Sciatic nerve (tissue), 2 donors: ENCODE data around the gene STAC2. TPM values are rescaled to one million over a fixed set of nuclear protein-coding genes. Genes with fewer than 3 reads are reported as not detected.

Experiments used
- ATAC-seq: fragments of 200-7000 bp; cut with Tn5 transposase; one replicate; pipeline ENCODE4 v1.9.1; 2020; ENCODE audit warnings: mild to moderate bottlenecking, moderate library complexity
- DNase-seq: peaks from one replicate; pipeline ENCODE4 v3.0.0-alpha.2; 2020; ENCODE audit warnings: low spot score
- intact Hi-C: fragments of 100-400 bp; cut with DNase I; formaldehyde crosslinking; loops from one replicate; pipeline ENCODE4 v1.14.2; 2022
- total RNA-seq: library from RNA; stranded (reverse); fragmentation: NEBNext Ultra II Directional; extraction: Animal tissue kit (Norgen Biotek cat#: 25700); gene quantifications from one replicate; pipeline ENCODE4 v1.2.1, GENCODE V29; 2021
- donor health status: DM: no; HTN: no; CAD: no.
- donor health status: DM: no; HTN: no; CAD: no.

The STAC2 gene
- total RNA-seq, 1 donor from 2014 or later = 0.49 TPM

DNA sequence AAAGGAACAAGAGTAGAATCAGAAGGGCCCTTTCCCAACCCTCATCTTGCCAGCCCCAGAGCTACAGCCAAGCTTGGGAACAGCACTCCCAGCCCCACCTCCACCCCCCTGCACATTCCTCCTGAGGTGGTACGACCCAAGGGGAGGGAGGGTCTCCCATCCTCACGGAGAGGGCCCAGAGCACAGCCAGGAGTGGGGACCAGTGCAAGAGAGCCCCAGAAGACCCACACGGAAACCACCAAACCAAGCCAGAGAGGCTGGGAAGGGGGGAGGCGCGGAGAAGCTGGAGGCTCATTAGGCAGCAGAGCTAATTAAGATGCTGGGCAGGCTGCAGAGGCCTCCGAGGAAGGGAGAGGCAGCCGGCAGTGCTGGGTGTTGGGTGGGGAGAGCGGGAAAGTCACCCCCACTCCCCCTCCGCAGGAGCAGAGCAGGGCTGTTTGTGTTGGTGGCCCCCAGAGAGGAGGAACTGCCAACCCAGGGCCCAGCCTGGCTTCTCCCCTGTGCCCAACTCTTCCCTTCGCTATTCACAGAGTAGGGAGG is 30.7 kb downstream of the STAC2 start:
- intact Hi-C loops = no loop called here
- DNase-seq = no peak
- no peak for ATAC-seq

DNA sequence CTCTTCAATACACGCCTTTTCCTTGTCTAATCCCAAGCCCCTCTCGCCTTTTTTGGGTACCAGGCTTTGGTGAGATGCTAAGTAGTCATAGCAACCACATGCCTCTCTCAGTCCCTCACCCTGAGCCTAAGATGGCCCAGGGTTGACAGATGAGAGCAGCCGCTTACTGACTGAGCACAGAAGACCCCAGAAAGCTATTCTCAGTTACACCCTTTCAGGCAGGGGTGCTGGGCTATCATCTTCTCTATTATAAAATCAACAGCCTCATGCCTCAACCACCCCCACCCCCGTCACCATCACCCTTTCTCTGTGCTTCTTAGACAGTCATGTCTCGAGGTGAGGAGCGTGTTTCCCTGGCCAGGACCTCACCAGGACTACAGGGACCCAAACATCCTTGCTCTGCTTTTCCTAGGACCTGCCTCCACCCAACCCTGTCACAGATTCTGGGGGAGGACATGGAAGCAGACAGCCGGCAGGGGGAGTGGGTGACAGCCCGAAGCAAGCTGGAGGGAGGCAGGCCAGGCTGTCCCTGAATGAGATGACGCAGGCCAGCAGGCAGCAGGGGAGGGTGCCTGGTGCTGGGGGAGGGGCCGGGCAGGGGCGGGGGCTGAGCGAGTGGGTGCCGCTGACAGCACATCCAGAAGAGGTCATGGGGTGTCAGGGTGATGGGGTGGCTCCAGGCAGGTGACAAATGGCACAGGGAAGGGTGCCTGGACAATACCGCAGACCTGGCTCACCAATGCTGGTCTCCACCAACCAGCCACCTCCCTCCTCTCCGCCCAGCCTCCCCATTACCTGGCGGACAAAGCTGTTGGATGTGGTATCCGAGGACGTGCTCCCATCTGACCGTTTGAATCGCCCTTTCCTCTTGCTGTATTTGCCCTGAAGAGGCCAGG is 31.4 kb downstream of the STAC2 start:
- ATAC-seq (peak; percentile 31), DNase-seq (no peak)
- intact Hi-C loops = no loop called here

GRCh38 chr17:39193346-39193745 is 32.4 kb downstream of the STAC2 start:
- DNase-seq = no peak
- intact Hi-C loops = no loop called here
- no peak for ATAC-seq

DNA sequence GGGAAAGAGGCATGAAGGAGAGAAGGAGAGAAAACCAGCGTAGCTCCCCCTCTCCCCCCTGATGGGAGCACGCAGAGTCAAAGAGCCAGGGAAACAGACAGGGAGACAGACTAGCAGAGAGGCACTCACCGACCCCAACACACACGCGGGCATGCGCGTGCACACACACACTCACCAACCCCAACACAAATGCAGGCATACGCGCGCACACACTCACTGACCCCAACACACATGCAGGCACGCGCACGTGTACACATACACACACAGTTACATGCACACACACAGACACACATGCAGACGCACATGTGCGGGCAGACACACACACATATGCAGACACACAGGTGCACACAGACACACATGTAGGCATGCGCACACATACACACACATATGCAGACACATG is 32.8 kb downstream of the STAC2 start:
- intact Hi-C loops = no loop called here
- no peak for DNase-seq
- no peak for ATAC-seq

DNA sequence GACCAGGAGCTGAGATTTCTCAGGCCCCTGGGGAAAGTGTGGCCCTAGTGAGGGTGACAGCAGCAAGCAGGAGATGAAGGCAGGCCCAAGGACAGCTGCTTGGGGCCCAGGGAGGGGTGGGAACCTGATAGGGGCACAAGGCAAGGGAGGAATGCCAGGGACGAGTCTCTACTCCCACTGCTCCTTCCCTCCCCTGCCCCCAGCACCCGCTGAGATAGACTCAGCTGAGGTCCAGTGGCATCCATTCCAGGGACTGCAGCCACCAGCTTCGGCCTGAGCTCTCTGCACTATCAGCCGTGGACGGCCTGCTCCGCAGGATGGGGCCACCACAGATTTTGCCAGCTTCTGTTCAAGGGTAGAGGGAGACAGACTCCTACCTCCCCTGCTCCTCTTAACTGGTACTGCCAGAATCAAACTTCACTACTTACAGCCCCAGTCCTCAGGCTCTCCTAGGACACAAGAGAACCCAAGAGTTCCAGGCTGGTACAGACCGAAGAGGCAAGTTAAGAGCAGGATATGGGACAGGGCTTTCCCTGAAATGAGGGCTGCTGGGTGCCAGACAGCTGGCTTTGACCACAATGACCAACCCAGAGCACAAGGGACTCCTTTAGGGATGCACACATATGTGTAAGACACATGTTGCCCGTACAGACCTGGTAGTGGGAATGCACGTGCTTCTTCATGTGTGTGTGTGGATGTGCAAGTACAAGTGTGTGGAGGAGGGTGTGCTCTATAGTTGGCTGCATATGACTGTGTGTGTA is 33.8 kb downstream of the STAC2 start:
- DNase-seq (no peak), ATAC-seq (no peak)
- intact Hi-C loops = no loop called here

GRCh38 chr17:39187152-39187830 is 38.5 kb downstream of the STAC2 start:
- ATAC-seq = no peak
- intact Hi-C loops = no loop called here
- no peak for DNase-seq

DNA sequence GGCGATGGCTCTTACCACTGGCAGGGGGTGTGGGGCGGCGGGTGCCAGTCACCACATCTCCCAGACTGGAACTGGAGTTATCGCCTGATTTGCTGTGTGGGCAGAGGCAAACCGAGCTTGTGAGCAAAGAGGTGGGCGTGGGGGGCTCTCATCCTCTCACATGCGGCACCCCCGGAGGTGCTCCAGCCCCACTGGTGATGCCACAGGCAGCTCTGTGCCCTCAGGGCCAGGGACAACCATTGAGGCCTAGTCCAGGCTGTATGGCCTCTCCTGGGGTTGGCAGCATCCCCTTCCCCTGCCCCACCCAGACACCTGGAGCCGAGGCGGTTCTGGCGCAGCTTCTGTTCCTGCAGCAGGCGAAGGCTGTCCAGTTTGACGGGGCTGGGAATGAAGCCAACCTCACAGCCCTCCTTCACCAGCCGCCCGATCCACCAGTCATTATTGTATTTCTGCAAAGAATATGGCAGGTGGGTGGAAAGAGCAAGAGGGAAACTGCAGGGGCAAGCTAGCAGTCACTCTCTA is 39.2 kb downstream of the STAC2 start:
- intact Hi-C loops = no loop called here
- ATAC-seq (no peak), DNase-seq (no peak)

DNA sequence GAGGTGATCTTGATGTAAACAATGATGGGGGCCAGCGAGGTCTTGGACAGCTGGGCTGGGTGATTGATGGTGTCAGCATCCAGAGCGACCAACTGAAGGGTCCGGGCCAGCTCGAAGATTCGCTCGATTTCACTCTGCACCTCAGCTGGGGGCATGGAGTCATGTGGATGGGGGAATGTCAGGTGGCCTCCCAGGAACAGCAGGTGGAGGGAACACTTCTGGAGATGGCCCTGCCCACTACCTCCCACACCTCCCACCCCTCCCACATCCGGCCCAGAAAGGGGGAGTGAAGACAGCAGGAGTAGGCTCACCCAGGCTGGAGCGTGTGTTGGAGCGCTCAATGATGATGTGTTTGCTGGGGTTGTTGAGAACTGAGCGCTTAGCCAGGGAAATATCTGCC is 42.0 kb downstream of the STAC2 start:
- DNase-seq (no peak), ATAC-seq (no peak)
- intact Hi-C loops = no loop called here

GRCh38 chr17:39183045-39183444 is 42.7 kb downstream of the STAC2 start:
- ATAC-seq (no peak), DNase-seq (no peak)
- intact Hi-C loops = no loop called here

DNA sequence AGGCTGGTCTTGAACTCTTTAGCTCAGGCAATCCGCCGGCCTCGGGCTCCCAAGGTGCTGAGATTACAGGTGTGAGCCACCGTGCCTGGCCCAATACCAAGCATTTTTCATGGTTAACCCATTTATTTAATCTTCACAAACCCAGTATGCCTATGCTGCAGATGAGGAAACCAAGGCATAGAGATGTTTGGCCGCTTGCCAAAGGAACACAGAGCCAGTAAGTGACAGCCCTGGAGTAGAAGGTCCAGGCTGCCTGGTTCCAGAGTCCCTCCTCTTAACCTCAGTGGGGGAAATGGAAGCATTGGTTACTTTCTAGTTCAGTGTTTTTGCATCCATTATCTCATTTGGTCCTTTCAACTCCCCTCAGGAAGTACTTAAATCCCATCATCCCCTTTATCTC is 44.4 kb downstream of the STAC2 start:
- no peak for DNase-seq
- no peak for ATAC-seq
- intact Hi-C loops = no loop called here

DNA sequence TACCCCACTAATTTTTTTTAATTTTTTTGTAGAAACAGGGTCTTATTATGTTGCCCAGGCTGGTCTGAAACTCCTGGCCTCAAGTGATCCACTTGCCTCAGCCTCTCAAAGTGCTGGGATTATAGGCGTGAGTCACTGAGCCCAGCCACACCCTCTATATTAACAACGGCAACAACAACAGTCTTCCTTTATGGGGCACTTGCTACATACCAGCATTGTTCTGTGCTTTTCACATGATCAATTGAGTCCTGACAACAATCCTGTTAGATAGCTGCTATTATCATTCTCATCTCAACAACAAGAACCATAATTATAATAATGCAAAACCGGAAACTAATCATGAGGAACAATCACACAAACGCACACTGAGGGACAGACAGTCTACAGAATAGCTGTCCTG is 47.2 kb downstream of the STAC2 start:
- no peak for DNase-seq
- intact Hi-C loops = no loop called here
- ATAC-seq = no peak

- intact Hi-C loops = no loop called here
- DNase-seq (no peak), ATAC-seq (no peak)
Measured at GRCh38 chr17:39177256-39177655, 48.5 kb downstream of the STAC2 start.

DNA sequence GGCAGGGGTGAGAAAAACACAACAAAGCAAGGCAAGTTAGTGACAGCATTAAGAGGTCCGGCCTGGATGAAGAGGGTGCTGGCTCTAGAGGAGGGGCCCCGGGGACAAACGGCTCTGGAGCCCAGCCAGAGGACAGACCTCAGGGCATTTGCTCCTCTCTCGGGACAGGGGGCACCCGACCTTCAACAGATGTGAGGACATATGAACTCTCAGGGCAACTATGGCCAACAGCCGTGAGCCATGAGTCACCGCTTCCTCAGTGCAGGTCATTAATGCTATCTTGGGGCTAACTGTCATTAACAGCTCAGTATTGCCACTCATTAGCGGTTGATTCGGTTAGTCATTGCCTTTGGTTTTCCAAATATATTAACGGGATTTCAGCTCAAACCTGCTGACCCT is 50.1 kb downstream of the STAC2 start:
- ATAC-seq (no peak), DNase-seq (no peak)
- intact Hi-C loops = no loop called here

DNA sequence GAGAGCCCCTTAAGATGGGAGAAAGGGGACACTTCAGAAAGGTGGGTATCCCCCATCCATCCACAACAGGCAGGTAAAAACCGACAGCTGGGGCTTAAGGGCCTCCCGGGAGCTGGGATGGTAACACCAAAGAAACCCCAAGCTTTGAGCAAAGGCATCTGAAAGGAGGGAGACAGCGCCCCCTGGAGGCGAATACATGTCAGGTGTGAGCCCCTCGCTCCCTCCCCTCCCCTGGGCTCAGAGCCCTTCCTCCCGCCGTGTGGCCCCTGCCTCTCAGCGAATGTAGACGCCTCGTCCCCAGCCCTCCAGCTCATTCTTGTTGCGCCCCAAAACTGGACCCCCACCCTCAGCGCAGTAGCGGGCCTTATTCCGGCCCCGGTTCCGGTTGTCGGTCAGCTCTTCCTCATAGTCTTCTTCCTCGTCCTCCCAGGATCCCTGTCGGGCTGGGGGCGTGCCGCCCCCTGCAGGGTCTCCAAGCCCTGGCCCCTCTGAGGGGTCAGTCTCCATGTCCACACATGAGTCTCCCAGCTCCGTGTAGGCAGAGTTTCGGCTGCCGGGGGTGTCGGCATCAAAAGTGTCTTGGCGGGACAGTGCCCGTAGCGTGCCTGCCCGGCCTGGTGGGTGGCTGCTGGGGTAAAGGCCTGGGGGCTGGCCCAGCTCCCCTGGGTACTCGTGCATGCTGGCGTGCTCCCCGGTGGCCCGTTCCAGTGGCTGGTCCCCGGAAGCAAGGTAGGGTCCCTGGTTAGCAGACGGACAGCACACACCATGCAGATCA is 50.6 kb downstream of the STAC2 start:
- ATAC-seq (peak; percentile 91), DNase-seq (peak; percentile 89)
- intact Hi-C loops = no loop called here

GRCh38 chr17:39173526-39174274 is 52.0 kb downstream of the STAC2 start:
- DNase-seq (no peak), ATAC-seq (no peak)
- intact Hi-C loops = no loop called here

DNA sequence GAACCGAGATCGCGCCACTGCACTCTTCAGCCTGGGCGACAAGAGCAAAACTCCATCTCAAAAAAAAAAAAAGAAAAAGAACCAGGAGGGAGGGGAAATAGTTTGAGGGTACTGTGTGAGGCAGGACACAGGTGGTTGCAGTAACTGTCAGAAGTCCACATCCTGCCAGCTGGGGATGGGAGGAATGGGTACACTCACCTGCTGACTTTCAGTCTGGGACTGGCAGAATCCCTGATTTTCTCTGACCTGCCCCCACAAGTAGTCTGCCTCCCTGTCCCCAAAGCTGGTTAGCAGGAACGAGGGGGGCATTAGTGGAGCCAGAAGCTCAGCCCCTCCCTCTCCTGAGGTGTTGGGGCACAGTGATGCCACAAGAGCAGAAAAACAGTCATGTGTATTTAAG is 52.7 kb downstream of the STAC2 start:
- intact Hi-C loops = no loop called here
- ATAC-seq = no peak
- DNase-seq = no peak

DNA sequence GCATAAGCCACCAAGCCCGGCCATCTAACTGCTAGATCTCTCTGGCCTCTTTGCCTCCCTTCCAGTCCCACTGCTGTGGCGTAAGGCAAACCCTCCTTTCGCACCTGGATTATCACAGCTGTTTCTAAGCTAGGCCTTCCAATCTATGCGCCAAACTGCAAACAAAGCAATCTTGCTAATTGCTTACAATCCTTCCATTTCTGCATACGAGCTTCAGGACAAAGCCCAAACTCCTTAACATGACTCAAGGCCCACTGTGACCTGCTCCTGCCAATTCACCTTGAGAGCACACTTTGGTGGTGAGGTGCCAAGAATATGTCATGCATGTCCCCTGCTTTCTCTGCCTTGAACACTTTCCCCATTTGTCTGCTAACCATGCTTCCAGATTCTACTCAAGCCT is 53.8 kb downstream of the STAC2 start:
- ATAC-seq (no peak), DNase-seq (no peak)
- intact Hi-C loops = no loop called here

DNA sequence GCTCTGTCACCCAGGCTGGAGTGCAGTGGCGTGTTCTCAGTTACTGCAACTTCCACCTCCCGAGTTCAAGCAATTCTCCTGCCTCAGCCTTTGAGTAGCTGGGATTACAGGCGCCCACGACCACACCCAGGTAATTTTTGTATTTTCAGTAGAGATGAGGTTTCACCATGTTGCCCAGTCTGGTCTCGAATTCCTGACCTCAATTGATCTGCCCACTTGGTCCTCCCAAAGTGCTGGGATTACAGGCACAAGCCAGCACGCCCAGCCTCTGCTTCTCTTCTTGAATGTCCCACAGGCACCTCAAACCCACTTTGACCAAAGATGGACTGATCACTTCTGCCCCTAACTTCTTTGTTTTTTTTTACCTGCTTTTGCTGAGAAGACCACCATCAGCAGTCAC is 55.2 kb downstream of the STAC2 start:
- intact Hi-C loops = no loop called here
- ATAC-seq = no peak

More for the DNA sequence above, 55.2 kb downstream of the STAC2 start:
- DNase-seq = no peak
